HG03442 (cell line): ENCODE data around the gene RPL32.
"Not testable (repeated sequence)": the region's sequence is repeated elsewhere in the genome, so short reads cannot be mapped to it uniquely, and the experiment has no call there.

Experiments used
- ATAC-seq: cut with Tn5 transposase; IDR thresholded peaks from one replicate; pipeline ENCODE4 v1.9.1; 2021; ENCODE audit warnings: mild to moderate bottlenecking, moderate library complexity; ENCODE audit not compliant: unreplicated experiment

Gene RPL32

DNA sequence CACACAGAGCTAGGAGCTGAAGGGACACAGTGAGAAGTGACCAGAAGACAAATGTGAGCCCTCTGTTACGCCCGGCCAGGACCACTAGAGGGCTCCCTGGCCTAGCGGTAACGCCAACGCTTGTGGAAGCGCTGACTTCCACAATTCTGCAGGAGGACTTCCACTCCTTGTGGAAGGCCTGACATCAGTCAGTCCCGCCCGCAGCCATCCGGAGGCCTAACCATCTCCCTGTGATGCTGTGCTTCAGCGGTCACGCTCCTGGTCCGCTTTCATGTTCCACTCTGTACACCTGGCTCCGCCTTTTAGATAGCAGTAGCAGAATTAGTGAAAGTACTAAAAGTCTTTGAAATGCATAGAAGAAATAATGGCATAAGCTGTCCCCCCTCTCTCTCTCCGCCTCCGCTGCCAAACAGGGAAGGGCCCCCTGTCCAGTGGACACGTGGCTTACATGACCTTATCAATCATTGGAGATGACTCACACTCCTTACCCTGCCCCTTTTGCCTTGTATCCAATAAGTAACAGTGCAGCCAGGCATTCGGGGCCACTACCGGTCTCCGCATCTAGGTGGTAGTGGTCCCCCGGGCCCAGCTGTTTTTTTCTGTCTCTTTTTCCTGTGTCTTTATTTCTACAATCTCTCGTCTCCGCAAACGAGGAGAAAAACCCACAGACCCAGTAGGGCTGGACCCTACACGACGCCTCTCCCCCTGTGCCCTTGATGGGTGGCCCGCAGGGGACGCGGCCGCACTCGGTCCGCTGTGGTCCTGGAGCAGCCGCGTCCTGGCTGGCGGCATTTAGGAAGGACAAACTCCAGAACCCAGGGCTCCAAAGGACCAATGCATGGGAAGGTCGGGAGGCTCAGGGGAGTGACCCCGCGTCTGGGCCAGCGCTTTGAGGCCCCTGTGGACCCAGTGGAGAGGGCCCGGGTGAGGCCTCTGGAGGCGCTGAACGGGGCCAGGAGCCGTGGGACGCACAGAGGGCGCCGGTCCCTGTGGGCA lies 27.0 kb upstream of the RPL32 start:
- peak; percentile 49 for ATAC-seq

GRCh38 chr3:12866836-12867235 lies 25.5 kb upstream of the RPL32 start:
- ATAC-seq: no peak

DNA sequence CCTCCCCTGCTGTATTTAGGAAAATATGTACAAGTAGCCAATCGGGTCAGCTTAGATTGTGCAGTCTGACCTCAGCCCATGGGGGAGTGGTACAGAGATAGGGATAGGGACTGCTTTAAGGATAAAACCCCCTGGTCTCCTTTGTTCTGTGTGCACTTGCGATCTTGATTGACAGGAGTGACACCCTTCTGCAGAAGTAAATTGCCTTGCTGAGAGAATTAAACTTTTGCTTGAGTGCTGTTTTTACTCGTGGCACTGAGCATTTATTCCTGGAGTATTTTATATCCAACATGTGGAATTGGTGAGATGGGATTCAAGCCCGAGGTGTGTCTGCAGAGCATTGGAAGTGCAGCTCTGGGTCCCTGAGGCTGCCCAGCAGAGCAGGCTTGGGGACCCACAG lies 23.9 kb upstream of the RPL32 start:
- ATAC-seq: no peak

DNA sequence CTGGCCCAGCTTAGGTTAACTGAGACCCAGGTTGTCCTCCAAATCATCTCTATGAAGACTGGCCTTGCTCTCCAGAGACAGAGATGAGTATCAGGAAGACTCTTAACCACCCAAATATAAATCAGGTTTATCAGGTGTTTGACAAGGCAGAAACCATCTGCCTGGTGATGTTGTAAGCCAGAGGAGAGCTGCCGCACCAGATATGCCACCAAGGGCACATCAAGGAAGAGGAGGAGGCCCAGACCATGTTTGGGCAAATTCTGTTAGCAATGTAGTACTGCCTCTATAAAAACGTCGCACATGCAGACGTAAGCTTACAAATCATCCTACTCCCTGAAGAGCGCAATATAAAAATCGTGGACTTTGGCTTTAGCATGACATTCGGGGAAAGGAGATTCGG lies 21.0 kb upstream of the RPL32 start:
- ATAC-seq: no peak

- ATAC-seq: no peak
Observed at GRCh38 chr3:12861611-12862010, 20.2 kb upstream of the RPL32 start.

- ATAC-seq: no peak
Observed at GRCh38 chr3:12859840-12860239, 18.5 kb upstream of the RPL32 start.

DNA sequence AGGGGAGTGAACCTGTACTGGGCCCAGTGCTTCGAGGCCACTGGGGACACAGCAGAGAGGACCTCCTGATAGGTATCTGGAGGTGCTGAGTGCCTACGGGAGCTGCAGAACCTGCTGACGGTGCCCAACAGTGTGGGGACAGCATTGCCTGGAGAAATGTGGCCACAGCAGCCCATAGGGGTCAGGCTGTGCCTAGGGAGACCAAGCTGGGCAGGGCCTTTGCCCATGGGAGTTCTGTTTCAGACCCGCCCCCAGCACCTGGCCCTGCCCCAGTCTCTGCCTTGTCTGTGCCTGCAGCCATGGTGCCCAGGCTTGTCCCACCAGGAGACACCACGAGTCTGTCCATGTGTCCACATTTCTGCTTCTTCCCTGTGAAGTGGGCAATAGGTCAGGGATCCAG lies 15.3 kb upstream of the RPL32 start:
- ATAC-seq: no peak

GRCh38 chr3:12854565-12854964 lies 13.2 kb upstream of the RPL32 start:
- ATAC-seq: no peak

GRCh38 chr3:12853847-12854246 lies 12.5 kb upstream of the RPL32 start:
- ATAC-seq: not testable (repeated sequence)

DNA sequence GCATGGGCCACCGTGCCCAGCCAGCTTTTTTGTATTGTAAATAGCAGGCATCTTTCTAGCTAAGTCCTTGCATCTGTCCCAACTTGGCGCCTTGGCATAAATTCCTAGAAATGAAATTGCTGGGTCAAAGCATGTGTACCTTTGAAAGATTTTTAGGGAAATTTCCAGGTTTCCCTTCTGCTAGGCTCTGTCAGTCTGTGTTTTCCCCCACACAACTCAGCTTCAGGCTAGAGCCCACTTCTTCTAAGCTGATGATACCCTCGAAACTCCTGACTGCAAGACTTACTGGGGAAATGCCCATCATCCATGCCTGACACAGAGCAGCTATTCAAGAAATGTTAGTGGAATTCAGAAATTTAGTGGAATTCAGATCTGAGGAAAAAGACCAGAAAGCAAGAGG lies 10.8 kb upstream of the RPL32 start:
- no peak for ATAC-seq

- no peak for ATAC-seq
Observed at GRCh38 chr3:12845811-12846210, 4.4 kb upstream of the RPL32 start.

GRCh38 chr3:12842469-12842868 lies 1.1 kb upstream of the RPL32 start:
- ATAC-seq: no peak

- no peak for ATAC-seq
Observed at GRCh38 chr3:12841970-12842328, 584 bp upstream of the RPL32 start.

DNA sequence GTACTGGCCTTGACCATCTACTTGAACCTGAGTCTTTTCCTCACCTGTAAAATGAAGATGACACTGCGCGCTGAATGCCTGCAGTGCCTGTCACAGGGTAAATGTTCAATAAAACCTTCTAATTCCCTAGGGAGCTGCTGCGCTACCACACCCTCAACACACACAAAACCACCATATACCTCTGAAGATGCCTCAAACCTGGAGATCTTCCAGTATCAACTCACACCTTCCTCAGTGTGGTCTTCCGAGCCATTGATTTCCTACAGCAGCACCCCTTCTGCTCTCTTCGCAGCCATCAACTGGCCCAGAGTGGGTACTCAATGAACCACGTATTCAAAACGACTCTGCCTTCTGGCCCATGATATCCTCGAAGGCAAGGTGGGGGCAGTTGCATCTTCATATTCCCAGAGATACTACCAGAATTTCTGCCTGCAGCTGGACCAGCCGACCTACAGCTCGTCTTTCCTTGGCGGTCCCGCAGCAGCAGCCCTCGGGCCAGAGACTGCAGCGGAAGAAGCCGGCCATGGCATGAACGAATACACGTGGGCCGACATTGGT lies 695 bp downstream of the RPL32 start:
- ATAC-seq: peak; percentile 32

- not testable (repeated sequence) for ATAC-seq
Observed at GRCh38 chr3:12840148-12840547, 1.2 kb downstream of the RPL32 start.

DNA sequence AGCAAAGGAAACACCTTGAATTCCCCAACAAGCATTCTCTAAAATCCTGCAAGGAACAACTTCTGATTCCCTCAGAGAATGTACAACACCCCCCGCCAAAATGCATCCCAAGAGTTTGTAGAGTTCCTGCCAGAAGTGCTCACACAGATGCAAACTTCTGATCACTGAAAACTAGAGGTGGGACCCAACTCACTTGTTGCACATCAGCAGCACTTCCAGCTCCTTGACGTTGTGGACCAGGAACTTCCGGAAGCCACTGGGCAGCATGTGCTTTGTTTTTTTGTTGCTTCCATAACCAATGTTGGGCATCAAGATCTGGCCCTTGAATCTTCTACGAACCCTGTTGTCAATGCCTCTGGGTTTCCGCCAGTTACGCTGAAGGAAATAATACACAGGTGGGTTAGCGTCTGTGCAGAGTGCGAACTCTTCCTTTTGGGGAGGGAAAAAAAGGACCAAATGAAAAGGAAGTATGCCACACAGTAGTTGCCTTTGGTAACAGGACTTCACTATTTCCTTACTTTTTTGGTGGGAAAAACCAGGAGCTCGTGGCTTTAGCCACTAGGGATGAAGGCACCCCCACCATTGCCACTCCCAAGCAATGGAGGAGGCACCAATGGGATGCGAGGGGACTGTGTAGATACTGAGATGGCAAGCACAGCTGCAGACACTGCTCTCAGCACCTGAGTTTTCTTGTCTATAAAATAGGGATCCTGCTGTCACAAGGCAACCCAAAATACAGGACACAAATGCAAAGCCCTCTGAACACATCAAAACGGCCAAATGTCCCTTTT lies 2.0 kb downstream of the RPL32 start:
- no peak for ATAC-seq

- ATAC-seq: no peak
Observed at GRCh38 chr3:12838179-12838965, 3.0 kb downstream of the RPL32 start.

DNA sequence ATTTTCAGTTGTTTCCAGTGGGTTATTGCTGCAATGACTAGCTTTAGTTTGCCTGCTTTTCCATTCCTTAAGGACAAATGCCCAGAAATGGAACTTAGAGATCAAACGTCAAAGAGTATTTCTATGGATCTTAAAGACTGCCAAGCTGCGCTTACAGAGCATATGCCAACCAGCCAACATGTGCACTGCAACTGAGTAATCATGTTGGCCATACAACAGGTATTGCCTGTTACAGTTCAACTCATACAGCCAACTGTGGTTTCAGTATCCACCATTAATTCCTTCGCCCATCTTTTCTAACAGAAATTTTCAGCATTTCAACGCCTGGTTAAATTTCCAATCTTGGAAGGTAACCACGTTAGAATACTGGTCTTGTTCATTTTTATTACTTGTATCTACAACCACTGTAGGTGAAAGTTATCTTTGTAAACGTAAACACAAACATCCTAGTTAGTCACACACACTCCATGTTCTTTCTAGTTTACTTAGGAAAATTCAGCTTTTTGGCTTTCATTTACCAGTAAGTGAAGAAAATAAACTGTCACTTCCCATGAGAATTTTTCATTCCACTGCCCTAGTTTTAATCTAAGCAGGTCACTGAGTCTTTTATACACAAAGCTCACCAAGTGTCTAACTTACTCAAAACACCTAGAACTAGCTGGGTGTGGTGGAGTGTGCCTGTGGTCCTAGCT lies 3.9 kb downstream of the RPL32 start:
- no peak for ATAC-seq

GRCh38 chr3:12835052-12835665 lies 6.2 kb downstream of the RPL32 start:
- no peak for ATAC-seq
